ENCODE measurements around the gene URAD.
A peak's percentile ranks its signal among the peaks of the same experiment; 100 is the strongest.
"Not testable (repeated sequence)": the region's sequence is repeated elsewhere in the genome, so short reads cannot be mapped to it uniquely, and the experiment has no call there.

The URAD gene

GRCh38 chr13:27988520-27988919, at the start of gene URAD:
Gene URAD, minus strand, starts transcription at chr13:27988693. Its CDS starts 56 bp downstream, at chr13:27988637.
- TF ChIP-seq MAX (IDR thresholded peaks at IDR 0.05; ENCODE audit: low read depth, low read length): no peak
- no peak for TF ChIP-seq CTCF (IDR thresholded peaks at IDR 0.05; ENCODE audit: low read depth, low read length)
- no peak for TF ChIP-seq POLR2A (IDR thresholded peaks at IDR 0.05; ENCODE audit: extremely low read depth, insufficient read length)
- no peak for TF ChIP-seq MYC (IDR thresholded peaks at IDR 0.05; ENCODE audit: low read depth, low read length)
- DNase-seq (ENCODE audit: low read depth): no peak
- H3K4me3 ChIP-seq (ENCODE audit: low read depth, low read length): no peak within 1 kb of the TSS

GRCh38 chr13:28037399-28037798, 48.9 kb upstream of the URAD start:
- no peak for TF ChIP-seq CTCF (IDR thresholded peaks at IDR 0.05; ENCODE audit: low read depth, low read length)
- no peak for TF ChIP-seq POLR2A (IDR thresholded peaks at IDR 0.05; ENCODE audit: extremely low read depth, insufficient read length)
- no peak for TF ChIP-seq MAX (IDR thresholded peaks at IDR 0.05; ENCODE audit: low read depth, low read length)
- TF ChIP-seq MYC (IDR thresholded peaks at IDR 0.05; ENCODE audit: low read depth, low read length): 0 out of 2 replicates have a peak, but pooled peaks have one; percentile 13
- peak; percentile 91 for DNase-seq (ENCODE audit: low read depth)
- no peak overlapping the region for H3K4me3 ChIP-seq (ENCODE audit: low read depth, low read length)

- TF ChIP-seq CTCF (IDR thresholded peaks at IDR 0.05; ENCODE audit: low read depth, low read length) (no peak), POLR2A (IDR thresholded peaks at IDR 0.05; ENCODE audit: extremely low read depth, insufficient read length) (no peak), MYC (IDR thresholded peaks at IDR 0.05; ENCODE audit: low read depth, low read length) (no peak), MAX (IDR thresholded peaks at IDR 0.05; ENCODE audit: low read depth, low read length) (no peak)
- H3K4me3 ChIP-seq (ENCODE audit: low read depth, low read length): no peak overlapping the region
- DNase-seq (ENCODE audit: low read depth): peak; percentile 66
These were observed 46.8 kb upstream of the URAD start for GRCh38 chr13:28035146-28035782.

- no peak overlapping the region for H3K4me3 ChIP-seq (ENCODE audit: low read depth, low read length)
- TF ChIP-seq POLR2A (IDR thresholded peaks at IDR 0.05; ENCODE audit: extremely low read depth, insufficient read length) (no peak), CTCF (IDR thresholded peaks at IDR 0.05; ENCODE audit: low read depth, low read length) (no peak), MYC (IDR thresholded peaks at IDR 0.05; ENCODE audit: low read depth, low read length) (no peak), MAX (IDR thresholded peaks at IDR 0.05; ENCODE audit: low read depth, low read length) (no peak)
- DNase-seq (ENCODE audit: low read depth): no peak
These were observed 45.6 kb upstream of the URAD start for GRCh38 chr13:28033894-28034655.

- DNase-seq (ENCODE audit: low read depth): peak; percentile 84
- H3K4me3 ChIP-seq (ENCODE audit: low read depth, low read length): not testable (repeated sequence)
These were observed 43.9 kb upstream of the URAD start for GRCh38 chr13:28032438-28032837.

- TF ChIP-seq POLR2A (IDR thresholded peaks at IDR 0.05; ENCODE audit: extremely low read depth, insufficient read length): no peak
- TF ChIP-seq MYC (IDR thresholded peaks at IDR 0.05; ENCODE audit: low read depth, low read length): no peak
- no peak for TF ChIP-seq CTCF (IDR thresholded peaks at IDR 0.05; ENCODE audit: low read depth, low read length)
- TF ChIP-seq MAX (IDR thresholded peaks at IDR 0.05; ENCODE audit: low read depth, low read length): no peak
- no peak for DNase-seq (ENCODE audit: low read depth)
- H3K4me3 ChIP-seq (ENCODE audit: low read depth, low read length): peak overlapping the region; percentile 19
These were observed 43.4 kb upstream of the URAD start for GRCh38 chr13:28031896-28032288.

Measured in NB4 (cell line).